HEK293 (cell line): ENCODE measurements around the gene SH3BP4.

Experiments used
- CTCF ChIA-PET: fragments of 350-600 bp; formaldehyde crosslinking; extraction: SDS; loops from one replicate; lab custom pipeline; 2021; ENCODE audit warnings: antibody characterized with exemption; lab: Yijun Ruan, JAX
- POLR2A ChIA-PET: fragments of 300-600 bp; formaldehyde crosslinking; extraction: SDS; loops from one replicate; lab custom pipeline; 2020; ENCODE audit warnings: antibody characterized with exemption, inconsistent platforms; lab: Yijun Ruan, JAX
- H3K27ac ChIP-seq: fragments of 200-500 bp; sonication (Bioruptor generic); 2 replicates; pipeline ENCODE4 v1.5.1; 2014; ENCODE audit warnings: low read depth, low read length, control low read depth, inconsistent platforms; ENCODE audit errors: extremely low read depth
- H3K36me3 ChIP-seq, 2 experiments: fragments of 200-500 bp in 1 of 2; sonication (Bioruptor generic) in 1 of 2; 1 replicate in 1 of 2; 2 replicates in 1 of 2; pipeline ENCODE4 v1.5.1; 2014 to 2017; ENCODE audit warnings: inconsistent platforms in 2 of 2, low read length in 2 of 2; ENCODE audit not compliant: control insufficient read depth in 2 of 2, insufficient read depth in 1 of 2
- H3K4me1 ChIP-seq: fragments of 200-500 bp; sonication (Bioruptor generic); 2 replicates; pipeline ENCODE4 v1.5.1; 2014; ENCODE audit warnings: mild to moderate bottlenecking, low read length, inconsistent platforms; ENCODE audit not compliant: control insufficient read depth, insufficient read depth
- H3K4me3 ChIP-seq: 2 replicates; pipeline ENCODE4 v1.5.1; 2011; ENCODE audit warnings: low read depth, mild to moderate bottlenecking, control low read depth, low read length, moderate library complexity
- H3K9me3 ChIP-seq: fragments of 200-500 bp; sonication (Bioruptor generic); 2 replicates; pipeline ENCODE4 v1.5.1; 2014; ENCODE audit warnings: low read depth, low read length, inconsistent platforms; ENCODE audit not compliant: control insufficient read depth, insufficient read depth
- FEZF1 ChIP-seq: fragments of 450-650 bp; formaldehyde crosslinking; IDR thresholded peaks from 2 replicates; pipeline ENCODE4 v1.5.1; 2016; ENCODE audit warnings: missing biosample characterization, missing genetic modification characterization
- GLIS2 ChIP-seq: fragments of 450-650 bp; formaldehyde crosslinking; IDR thresholded peaks from 2 replicates; pipeline ENCODE4 v1.5.1; 2016; ENCODE audit warnings: missing biosample characterization, missing genetic modification characterization
- HOXD13 ChIP-seq: sonication (generic); formaldehyde crosslinking; IDR thresholded peaks from 2 replicates; pipeline ENCODE4 v1.8.0; 2022; ENCODE audit warnings: missing genetic modification reagents, borderline replicate concordance
- IKZF3 ChIP-seq: fragments of 450-650 bp; IDR thresholded peaks from 2 replicates; pipeline ENCODE4 v1.5.0; 2018; ENCODE audit warnings: missing biosample characterization, mild to moderate bottlenecking, missing genetic modification characterization, moderate library complexity
- PRDM1 ChIP-seq: fragments of 450-650 bp; formaldehyde crosslinking; IDR thresholded peaks from 2 replicates; pipeline ENCODE4; 2016; ENCODE audit warnings: missing biosample characterization, missing genetic modification characterization
- PRDM4 ChIP-seq: fragments of 450-650 bp; formaldehyde crosslinking; IDR thresholded peaks from 2 replicates; pipeline ENCODE4 v1.5.1; 2017; ENCODE audit warnings: missing biosample characterization, missing genetic modification characterization
- SCRT1 ChIP-seq: fragments of 450-650 bp; formaldehyde crosslinking; IDR thresholded peaks from 2 replicates; pipeline ENCODE4 v1.5.1; 2016; ENCODE audit warnings: missing biosample characterization, missing genetic modification characterization, borderline replicate concordance
- SP7 ChIP-seq: fragments of 450-650 bp; formaldehyde crosslinking; IDR thresholded peaks from 2 replicates; pipeline ENCODE4 v1.5.1; 2016; ENCODE audit warnings: missing biosample characterization, missing genetic modification characterization
- ZBTB49 ChIP-seq: fragments of 450-650 bp; formaldehyde crosslinking; IDR thresholded peaks from 2 replicates; pipeline ENCODE4 v1.5.1; 2016; ENCODE audit warnings: missing biosample characterization, missing genetic modification characterization, low read depth
- ZEB2 ChIP-seq: fragments of 450-650 bp; formaldehyde crosslinking; IDR thresholded peaks from 2 replicates; pipeline ENCODE4 v1.5.1; 2016; ENCODE audit warnings: missing biosample characterization, missing genetic modification characterization
- ZNF138 ChIP-seq: fragments of 450-650 bp; formaldehyde crosslinking; IDR thresholded peaks from 2 replicates; pipeline ENCODE4 v1.5.1; 2016; ENCODE audit warnings: missing biosample characterization, missing genetic modification characterization, borderline replicate concordance
- ZNF2 ChIP-seq: fragments of 450-650 bp; formaldehyde crosslinking; IDR thresholded peaks from 2 replicates; pipeline ENCODE4 v1.5.1; 2016; ENCODE audit warnings: missing biosample characterization, missing genetic modification characterization
- ZNF23 ChIP-seq: fragments of 450-650 bp; formaldehyde crosslinking; IDR thresholded peaks from 2 replicates; pipeline ENCODE4 v1.5.1; 2016; ENCODE audit warnings: missing biosample characterization, missing genetic modification characterization, borderline replicate concordance
- ZNF433 ChIP-seq: fragments of 450-650 bp; formaldehyde crosslinking; IDR thresholded peaks from 2 replicates; pipeline ENCODE4 v1.5.1; 2016; ENCODE audit warnings: missing biosample characterization, missing genetic modification characterization, low read depth
- ZNF548 ChIP-seq: fragments of 450-650 bp; formaldehyde crosslinking; IDR thresholded peaks from 2 replicates; pipeline ENCODE4 v1.5.1; 2016; ENCODE audit warnings: missing biosample characterization, missing genetic modification characterization
- ZNF560 ChIP-seq: fragments of 450-650 bp; formaldehyde crosslinking; IDR thresholded peaks from 2 replicates; pipeline ENCODE4 v1.5.1; 2017; ENCODE audit warnings: missing biosample characterization, missing genetic modification characterization, borderline replicate concordance
- ZNF596 ChIP-seq: fragments of 450-650 bp; IDR thresholded peaks from 2 replicates; pipeline ENCODE4 v1.5.0; 2018; ENCODE audit warnings: missing biosample characterization, mild to moderate bottlenecking, missing genetic modification characterization, moderate library complexity
- ZNF624 ChIP-seq: fragments of 450-650 bp; formaldehyde crosslinking; IDR thresholded peaks from 2 replicates; pipeline ENCODE4 v1.5.1; 2017; ENCODE audit warnings: missing biosample characterization, missing genetic modification characterization
- ZNF626 ChIP-seq: fragments of 450-650 bp; sonication (Bioruptor Pico); formaldehyde crosslinking; IDR thresholded peaks from 2 replicates; pipeline ENCODE4 v1.5.1; 2018; ENCODE audit warnings: missing biosample characterization, missing genetic modification characterization, inconsistent platforms
- ZNF785 ChIP-seq: fragments of 450-650 bp; formaldehyde crosslinking; IDR thresholded peaks from 2 replicates; pipeline ENCODE4 v1.5.1; 2016; ENCODE audit warnings: missing biosample characterization, missing genetic modification characterization
- ZSCAN23 ChIP-seq: fragments of 450-650 bp; formaldehyde crosslinking; IDR thresholded peaks from 2 replicates; pipeline ENCODE4 v1.5.1; 2016; ENCODE audit warnings: missing biosample characterization, missing genetic modification characterization
- ZSCAN30 ChIP-seq: fragments of 450-650 bp; IDR thresholded peaks from 2 replicates; pipeline ENCODE4 v1.5.1; 2018; ENCODE audit warnings: missing biosample characterization, mild to moderate bottlenecking, missing genetic modification characterization, moderate library complexity
- TF ChIP-seq, protein P1 (sequence below): fragments of 450-650 bp; formaldehyde crosslinking; IDR thresholded peaks from 2 replicates; pipeline ENCODE4 v1.5.1; 2017; ENCODE audit warnings: missing biosample characterization, mild to moderate bottlenecking, missing genetic modification characterization, moderate library complexity
- TF ChIP-seq, protein P2 (sequence below): fragments of 450-650 bp; formaldehyde crosslinking; IDR thresholded peaks from 2 replicates; pipeline ENCODE4 v1.5.1; 2017; ENCODE audit warnings: missing biosample characterization, missing genetic modification characterization

SH3BP4 gene

DNA sequence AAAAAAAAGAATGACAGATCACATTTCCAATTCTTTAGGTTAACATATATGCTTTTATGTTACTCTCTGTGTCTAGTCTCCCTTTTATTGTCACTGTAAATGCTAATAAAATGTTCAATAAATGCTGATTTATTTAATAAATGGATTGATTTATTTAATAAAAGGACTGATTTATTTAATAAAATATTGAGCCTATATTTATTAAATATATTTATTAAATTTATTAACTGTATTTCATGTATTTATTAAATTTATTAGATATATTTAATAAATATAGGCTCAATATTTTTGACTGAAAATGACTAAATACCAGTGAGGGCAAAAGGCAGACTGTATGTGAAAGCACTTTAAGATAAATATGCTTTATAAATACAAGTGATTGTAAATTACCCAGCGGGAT lies 142.6 kb downstream of the SH3BP4 start (continued):
- no peak for TF ChIP-seq PRDM1
- TF ChIP-seq IKZF3 = no peak
- TF ChIP-seq ZNF624 (tag by site-specific recombination) = no peak
- TF ChIP-seq ZNF138 = no peak

DNA sequence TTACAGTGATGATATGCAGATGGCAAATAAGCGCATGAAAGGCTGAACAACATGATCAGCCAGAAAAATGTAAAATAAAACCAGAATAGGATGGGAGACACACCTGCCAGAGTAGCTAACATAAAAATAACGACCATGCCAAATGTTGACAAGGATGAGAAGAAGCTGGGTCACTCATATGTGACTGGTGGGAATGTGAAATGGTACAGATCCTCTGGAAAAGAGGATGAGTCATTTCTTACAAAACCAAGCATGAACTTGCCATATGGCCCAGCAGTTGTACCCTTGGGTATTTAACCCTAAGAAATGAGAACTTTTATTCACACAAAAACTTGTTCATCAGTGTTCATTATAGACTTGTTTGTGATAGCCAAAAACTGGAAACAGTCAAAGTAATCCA lies 143.8 kb downstream of the SH3BP4 start:
- Histone ChIP-seq H3K36me3 (no peaks in the 10 kb centered on the region), H3K4me1 (peaks cover 8% of the 10 kb centered on the region), H3K4me3 (no peak overlapping the region), H3K9me3 (no peaks in the 10 kb centered on the region), H3K27ac (no peak overlapping the region)
- ChIA-PET CTCF (interaction anchor here (0.7 kb wide), 1 partner anchor 505 kb away, joined by 3 read pairs; no protein-coding TSS in a partner anchor), POLR2A (no interaction called here)
- TF ChIP-seq ZNF23 = no peak
- TF ChIP-seq SP7 (tag by site-specific recombination) = no peak
- TF ChIP-seq ZSCAN23 = no peak
- TF ChIP-seq ZNF2 = no peak
- TF ChIP-seq ZNF560 (tag by site-specific recombination) = no peak
- TF ChIP-seq ZBTB49 (tag by site-specific recombination) = no peak
- TF ChIP-seq ZNF596 (tag by site-specific recombination) = no peak
- no peak for TF ChIP-seq ZNF433 (tag by site-specific recombination)
- TF ChIP-seq, protein P1, sequence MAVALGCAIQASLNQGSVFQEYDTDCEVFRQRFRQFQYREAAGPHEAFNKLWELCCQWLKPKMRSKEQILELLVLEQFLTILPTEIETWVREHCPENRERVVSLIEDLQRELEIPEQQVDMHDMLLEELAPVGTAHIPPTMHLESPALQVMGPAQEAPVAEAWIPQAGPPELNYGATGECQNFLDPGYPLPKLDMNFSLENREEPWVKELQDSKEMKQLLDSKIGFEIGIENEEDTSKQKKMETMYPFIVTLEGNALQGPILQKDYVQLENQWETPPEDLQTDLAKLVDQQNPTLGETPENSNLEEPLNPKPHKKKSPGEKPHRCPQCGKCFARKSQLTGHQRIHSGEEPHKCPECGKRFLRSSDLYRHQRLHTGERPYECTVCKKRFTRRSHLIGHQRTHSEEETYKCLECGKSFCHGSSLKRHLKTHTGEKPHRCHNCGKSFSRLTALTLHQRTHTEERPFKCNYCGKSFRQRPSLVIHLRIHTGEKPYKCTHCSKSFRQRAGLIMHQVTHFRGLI (tag by site-specific recombination) = no peak
- TF ChIP-seq HOXD13 (CRISPR knock-in tag) = no peak
- TF ChIP-seq, protein P2, sequence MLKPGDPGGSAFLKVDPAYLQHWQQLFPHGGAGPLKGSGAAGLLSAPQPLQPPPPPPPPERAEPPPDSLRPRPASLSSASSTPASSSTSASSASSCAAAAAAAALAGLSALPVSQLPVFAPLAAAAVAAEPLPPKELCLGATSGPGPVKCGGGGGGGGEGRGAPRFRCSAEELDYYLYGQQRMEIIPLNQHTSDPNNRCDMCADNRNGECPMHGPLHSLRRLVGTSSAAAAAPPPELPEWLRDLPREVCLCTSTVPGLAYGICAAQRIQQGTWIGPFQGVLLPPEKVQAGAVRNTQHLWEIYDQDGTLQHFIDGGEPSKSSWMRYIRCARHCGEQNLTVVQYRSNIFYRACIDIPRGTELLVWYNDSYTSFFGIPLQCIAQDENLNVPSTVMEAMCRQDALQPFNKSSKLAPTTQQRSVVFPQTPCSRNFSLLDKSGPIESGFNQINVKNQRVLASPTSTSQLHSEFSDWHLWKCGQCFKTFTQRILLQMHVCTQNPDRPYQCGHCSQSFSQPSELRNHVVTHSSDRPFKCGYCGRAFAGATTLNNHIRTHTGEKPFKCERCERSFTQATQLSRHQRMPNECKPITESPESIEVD (tag by site-specific recombination) = no peak
- TF ChIP-seq FEZF1 (tag by site-specific recombination) = no peak
- TF ChIP-seq ZNF548 (tag by site-specific recombination) = no peak
- no peak for TF ChIP-seq SCRT1 (tag by site-specific recombination)
- no peak for TF ChIP-seq PRDM4 (tag by site-specific recombination)
- no peak for TF ChIP-seq ZNF785 (tag by site-specific recombination)
- no peak for TF ChIP-seq ZNF626 (tag by site-specific recombination)
- no peak for TF ChIP-seq ZEB2
- no peak for TF ChIP-seq GLIS2 (tag by site-specific recombination)
- no peak for TF ChIP-seq ZSCAN30 (tag by site-specific recombination)
